Adrenal gland (tissue), 5 donors: ENCODE data around the gene SLC1A2.

Experiments
- POLR2A ChIP-seq, 2 donors: fragments of 450-650 bp; IDR thresholded peaks; one replicate each; pipeline ENCODE4 v1.6.1; 2017; ENCODE audit warnings: antibody characterized with exemption in 2 of 2, mild to moderate bottlenecking in 2 of 2, moderate library complexity in 1 of 2
- TF ChIP-seq, protein P1 (sequence below), 6 experiments: fragments of 450-650 bp in 4 of 6; fragments of 200-600 bp in 2 of 6; sonication (generic) in 1 of 6; IDR thresholded peaks; 1 replicate in 5 of 6; 2 replicates in 1 of 6; pipeline versions ENCODE4 v1.5.1 to v1.8.0; 2016 to 2021; ENCODE audit warnings: antibody characterized with exemption in 6 of 6, mild to moderate bottlenecking in 2 of 6, moderate library complexity in 1 of 6
- donor health status: DM: no; HTN: no; CAD: no.

DNA sequence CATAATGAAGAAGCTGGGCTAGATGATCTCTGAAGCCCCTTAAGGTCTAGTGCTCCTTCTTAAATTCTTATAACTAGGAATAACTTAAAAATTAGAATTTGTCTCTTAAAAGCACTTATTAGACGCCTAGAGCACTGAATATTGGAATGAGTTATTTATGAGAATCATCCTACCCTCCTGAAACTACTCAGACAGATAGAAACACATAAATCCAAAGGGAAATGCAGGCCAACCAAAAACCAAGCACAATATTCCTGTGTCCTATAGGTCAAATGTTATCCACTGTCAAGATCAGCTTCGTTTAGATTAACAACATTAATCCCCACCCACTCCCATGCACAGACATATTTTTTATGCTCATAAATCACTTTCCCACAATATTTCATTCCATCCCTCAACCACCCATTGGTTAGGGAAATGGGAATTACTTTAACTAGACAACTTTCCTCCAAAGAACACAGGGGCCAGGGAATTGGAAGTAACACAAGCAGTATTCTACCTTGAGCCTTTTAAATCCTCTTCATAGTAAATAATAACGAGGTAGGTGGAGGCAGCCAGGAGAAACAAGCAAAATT is 193.3 kb downstream of the SLC1A2 start:
- TF ChIP-seq, protein P1, sequence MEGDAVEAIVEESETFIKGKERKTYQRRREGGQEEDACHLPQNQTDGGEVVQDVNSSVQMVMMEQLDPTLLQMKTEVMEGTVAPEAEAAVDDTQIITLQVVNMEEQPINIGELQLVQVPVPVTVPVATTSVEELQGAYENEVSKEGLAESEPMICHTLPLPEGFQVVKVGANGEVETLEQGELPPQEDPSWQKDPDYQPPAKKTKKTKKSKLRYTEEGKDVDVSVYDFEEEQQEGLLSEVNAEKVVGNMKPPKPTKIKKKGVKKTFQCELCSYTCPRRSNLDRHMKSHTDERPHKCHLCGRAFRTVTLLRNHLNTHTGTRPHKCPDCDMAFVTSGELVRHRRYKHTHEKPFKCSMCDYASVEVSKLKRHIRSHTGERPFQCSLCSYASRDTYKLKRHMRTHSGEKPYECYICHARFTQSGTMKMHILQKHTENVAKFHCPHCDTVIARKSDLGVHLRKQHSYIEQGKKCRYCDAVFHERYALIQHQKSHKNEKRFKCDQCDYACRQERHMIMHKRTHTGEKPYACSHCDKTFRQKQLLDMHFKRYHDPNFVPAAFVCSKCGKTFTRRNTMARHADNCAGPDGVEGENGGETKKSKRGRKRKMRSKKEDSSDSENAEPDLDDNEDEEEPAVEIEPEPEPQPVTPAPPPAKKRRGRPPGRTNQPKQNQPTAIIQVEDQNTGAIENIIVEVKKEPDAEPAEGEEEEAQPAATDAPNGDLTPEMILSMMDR (IDR thresholded peaks at IDR 0.05) = no peak
- no peak for TF ChIP-seq POLR2A (IDR thresholded peaks at IDR 0.05)
